SK-N-SH treated with all-trans-retinoic acid at 6 μM for 48 hours (cell line): ENCODE data around the gene NR2E1.

Experiments used
- PPARA ChIP-seq: fragments of 250-450 bp; sonication (Bioruptor Pico); IDR thresholded peaks from 2 replicates; pipeline ENCODE4 v1.5.0; 2020; ENCODE audit warnings: mild to moderate bottlenecking, borderline replicate concordance
- TF ChIP-seq, protein P1 (sequence below): fragments of 250-450 bp; sonication (Bioruptor Pico); IDR thresholded peaks from 2 replicates; pipeline ENCODE4 v1.8.0; 2020; ENCODE audit warnings: mild to moderate bottlenecking, moderate library complexity, borderline replicate concordance

DNA sequence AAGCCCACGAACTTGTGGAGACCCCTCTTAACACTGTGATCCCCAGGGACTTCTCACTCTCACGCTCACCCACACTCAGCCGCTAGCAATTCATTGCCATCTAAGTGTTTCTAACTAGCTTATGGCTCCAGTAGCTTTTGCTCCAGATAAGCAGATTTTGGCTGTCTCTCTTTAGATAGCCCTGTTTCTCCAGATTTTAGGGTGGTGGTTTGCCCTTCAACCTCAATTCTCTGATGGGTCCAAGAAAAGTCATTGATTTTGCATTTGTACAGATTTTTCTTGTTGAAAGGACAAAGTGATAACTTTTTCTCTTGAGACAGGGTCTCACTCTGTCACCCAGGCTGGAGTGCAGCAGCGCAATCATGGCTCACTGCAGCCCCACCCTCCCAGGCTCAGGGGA lies 41.2 kb downstream of the NR2E1 start:
- no peak for TF ChIP-seq PPARA (CRISPR knock-in tag)
- TF ChIP-seq, protein P1, sequence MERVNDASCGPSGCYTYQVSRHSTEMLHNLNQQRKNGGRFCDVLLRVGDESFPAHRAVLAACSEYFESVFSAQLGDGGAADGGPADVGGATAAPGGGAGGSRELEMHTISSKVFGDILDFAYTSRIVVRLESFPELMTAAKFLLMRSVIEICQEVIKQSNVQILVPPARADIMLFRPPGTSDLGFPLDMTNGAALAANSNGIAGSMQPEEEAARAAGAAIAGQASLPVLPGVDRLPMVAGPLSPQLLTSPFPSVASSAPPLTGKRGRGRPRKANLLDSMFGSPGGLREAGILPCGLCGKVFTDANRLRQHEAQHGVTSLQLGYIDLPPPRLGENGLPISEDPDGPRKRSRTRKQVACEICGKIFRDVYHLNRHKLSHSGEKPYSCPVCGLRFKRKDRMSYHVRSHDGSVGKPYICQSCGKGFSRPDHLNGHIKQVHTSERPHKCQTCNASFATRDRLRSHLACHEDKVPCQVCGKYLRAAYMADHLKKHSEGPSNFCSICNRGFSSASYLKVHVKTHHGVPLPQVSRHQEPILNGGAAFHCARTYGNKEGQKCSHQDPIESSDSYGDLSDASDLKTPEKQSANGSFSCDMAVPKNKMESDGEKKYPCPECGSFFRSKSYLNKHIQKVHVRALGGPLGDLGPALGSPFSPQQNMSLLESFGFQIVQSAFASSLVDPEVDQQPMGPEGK (CRISPR knock-in tag), result no peak
